GM19328 (cell line): ENCODE measurements around the gene RFTN2.
"Not testable (repeated sequence)": the region's sequence is repeated elsewhere in the genome, so short reads cannot be mapped to it uniquely, and the experiment has no call there.

Experiments
- ATAC-seq: cut with Tn5 transposase; IDR thresholded peaks from one replicate; pipeline ENCODE4 v1.9.1; 2021; ENCODE audit warnings: mild to moderate bottlenecking, moderate library complexity; ENCODE audit not compliant: unreplicated experiment

The RFTN2 gene

DNA sequence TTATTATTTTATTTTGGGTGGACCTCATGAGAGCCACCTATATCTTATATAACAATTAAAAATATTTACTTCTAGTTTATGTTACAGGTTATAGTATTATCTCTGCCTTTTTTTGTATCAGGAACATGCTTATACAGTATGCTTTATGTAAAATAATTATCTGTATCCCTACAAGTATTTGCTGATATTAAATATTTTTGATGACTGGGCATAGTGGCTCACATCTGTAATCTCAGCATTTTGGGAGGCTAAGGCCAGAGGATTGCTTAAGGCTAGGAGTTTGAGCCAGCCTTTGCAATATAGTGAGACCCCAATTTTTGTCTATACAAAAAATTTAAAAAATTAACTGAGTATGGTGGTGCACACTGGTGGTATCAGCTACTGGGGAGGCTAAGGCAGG lies 119.9 kb downstream of the RFTN2 start:
- ATAC-seq, result no peak

GRCh38 chr2:197551260-197551659 lies 124.1 kb downstream of the RFTN2 start:
- not testable (repeated sequence) for ATAC-seq

DNA sequence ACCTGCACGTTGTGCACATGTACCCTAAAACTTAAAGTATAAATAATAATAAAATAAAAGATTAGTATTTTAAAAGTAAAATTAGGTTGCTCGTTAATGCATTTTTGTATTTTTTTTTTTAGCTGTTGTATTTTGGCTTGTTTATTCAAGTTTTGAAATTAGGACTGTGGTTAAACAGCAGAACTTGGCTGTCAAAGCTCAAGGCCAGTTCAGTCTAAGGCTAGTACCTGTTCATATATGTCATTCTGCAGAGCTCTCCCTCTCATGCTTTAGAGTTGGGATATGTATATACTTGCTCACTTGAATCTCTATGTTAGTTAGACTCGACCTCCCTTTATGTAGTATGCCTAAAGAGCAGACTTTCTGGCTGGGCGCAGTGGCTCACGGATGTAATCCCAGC lies 126.8 kb downstream of the RFTN2 start:
- ATAC-seq, result no peak

- no peak for ATAC-seq
Observed at GRCh38 chr2:197547163-197547900, 128.1 kb downstream of the RFTN2 start.

DNA sequence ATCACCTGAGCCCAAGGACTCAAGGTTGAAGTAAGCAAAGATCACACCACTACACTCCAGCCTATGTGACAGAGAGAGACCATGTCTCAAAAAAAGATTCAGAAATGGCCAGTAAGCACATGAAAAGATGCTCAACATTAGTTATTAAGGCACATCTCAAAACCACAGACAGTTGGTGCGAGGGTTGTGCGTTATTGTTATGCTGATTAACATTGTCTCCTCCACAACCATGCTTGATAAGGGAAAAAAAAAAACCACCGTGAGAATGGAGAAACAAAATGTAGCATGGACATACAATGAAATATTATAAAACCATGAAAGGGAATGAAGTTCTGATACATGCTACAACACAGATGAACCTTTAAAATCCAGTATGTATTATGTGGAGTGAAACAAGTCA lies 132.2 kb downstream of the RFTN2 start:
- no peak for ATAC-seq

DNA sequence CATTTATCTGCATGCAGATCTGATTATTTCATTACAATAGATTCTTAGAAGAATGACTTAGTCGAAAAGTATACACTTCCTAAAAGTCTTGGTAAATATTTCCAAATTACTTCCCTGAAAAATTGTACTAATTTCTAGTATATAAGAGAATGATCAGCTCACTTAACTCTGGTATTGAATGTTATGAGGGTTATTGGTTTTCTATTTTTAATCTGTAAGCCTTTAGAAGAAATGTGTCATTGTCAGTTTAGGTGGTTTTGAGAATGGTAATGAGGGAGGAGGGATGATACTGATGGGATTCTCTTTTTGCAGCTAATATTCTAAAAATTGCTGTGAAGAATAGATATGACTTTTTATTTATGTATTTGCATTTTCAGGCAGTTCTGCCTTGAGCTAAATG lies 135.7 kb downstream of the RFTN2 start:
- no peak for ATAC-seq

- ATAC-seq, result no peak
Observed at GRCh38 chr2:197538412-197538811, 137.0 kb downstream of the RFTN2 start.
